Activated CD8-positive, alpha-beta T cell treated with anti-CD3 and anti-CD28 coated beads for 36 hours (primary cell): Measurements from ENCODE around the gene AMBP. TPM values are rescaled to one million over a fixed set of nuclear protein-coding genes. Genes with fewer than 3 reads are reported as not detected.

Experiments
- ATAC-seq: fragments of 200-7000 bp; cut with Tn5 transposase; one replicate; pipeline ENCODE4 v1.10.0; 2021; ENCODE audit warnings: mild to moderate bottlenecking, moderate library complexity
- CTCF ChIA-PET: fragments of 350-600 bp; sonication (Branson Sonifier 250); formaldehyde crosslinking; loops from one replicate; lab custom pipeline; 2021; ENCODE audit warnings: antibody characterized with exemption; lab: Charles Lee
- POLR2A ChIA-PET: fragments of 350-600 bp; sonication (Branson Sonifier 250); formaldehyde crosslinking; loops from one replicate; lab custom pipeline; 2021; ENCODE audit warnings: antibody characterized with exemption; lab: Charles Lee
- DNase-seq: peaks from one replicate; pipeline ENCODE4 v3.0.0-alpha.2; 2020
- H3K27ac Mint-ChIP-seq: one replicate; pipeline ENCODE4 v1.8.0; 2021; ENCODE audit warnings: mild to moderate bottlenecking, mixed read lengths
- H3K27me3 Mint-ChIP-seq: one replicate; pipeline ENCODE4 v1.8.0; 2021; ENCODE audit warnings: mixed read lengths
- H3K36me3 Mint-ChIP-seq: one replicate; pipeline ENCODE4 v1.8.0; 2021; ENCODE audit warnings: low read depth, mixed read lengths
- H3K4me1 Mint-ChIP-seq: one replicate; pipeline ENCODE4 v1.8.0; 2021; ENCODE audit warnings: low read depth, mixed read lengths
- H3K4me3 Mint-ChIP-seq: one replicate; pipeline ENCODE4 v1.8.0; 2021; ENCODE audit warnings: mild to moderate bottlenecking, moderate library complexity, mixed read lengths
- H3K9me3 Mint-ChIP-seq: one replicate; pipeline ENCODE4 v1.8.0; 2021; ENCODE audit warnings: mixed read lengths
- CTCF ChIP-seq: fragments of 200-600 bp; IDR thresholded peaks from one replicate; pipeline ENCODE4 v1.8.0; 2022; ENCODE audit warnings: antibody characterized with exemption, mild to moderate bottlenecking
- intact Hi-C: fragments of 100-400 bp; cut with micrococcal nuclease; formaldehyde crosslinking; loops from one replicate; pipeline ENCODE4 v1.10.0; 2022
- total RNA-seq, 2 experiments: library from RNA; stranded (reverse); gene quantifications; one replicate each; pipeline ENCODE4 v1.2.3, GENCODE V29; 2021

Gene AMBP
- total RNA-seq, 2 experiments from 2014 or later, result not detected

GRCh38 chr9:114037249-114037648 lies 40.9 kb downstream of the AMBP start:
- POLR2A ChIA-PET, result no interaction called here

GRCh38 chr9:114035845-114036801 lies 42.0 kb downstream of the AMBP start:
- ChIA-PET CTCF (interaction anchor here (1.2 kb wide), 1 partner anchor 73 kb away, joined by 3 read pairs; no protein-coding TSS in a partner anchor), POLR2A (no interaction called here)
- no peaks in the 10 kb centered on the region for H3K9me3 Mint-ChIP-seq
- intact Hi-C loops, result no loop called here
- H3K27ac Mint-ChIP-seq, result no peak overlapping the region
- no peak for TF ChIP-seq CTCF
- no peak overlapping the region for H3K4me3 Mint-ChIP-seq
- no peaks in the 10 kb centered on the region for H3K4me1 Mint-ChIP-seq
- no peak for ATAC-seq
- H3K36me3 Mint-ChIP-seq, result no peaks in the 10 kb centered on the region
- no peak for DNase-seq
- no peaks in the 10 kb centered on the region for H3K27me3 Mint-ChIP-seq

More at GRCh38 chr9:114037249-114037648, 40.9 kb downstream of the AMBP start:
- intact Hi-C loops, result no loop called here
- H3K9me3 Mint-ChIP-seq, result no peaks in the 10 kb centered on the region
- CTCF ChIA-PET, result no interaction called here
- no peak overlapping the region for H3K27ac Mint-ChIP-seq
- TF ChIP-seq CTCF, result no peak
- ATAC-seq, result no peak
- no peak overlapping the region for H3K4me3 Mint-ChIP-seq
- no peaks in the 10 kb centered on the region for H3K4me1 Mint-ChIP-seq
- DNase-seq, result no peak
- H3K27me3 Mint-ChIP-seq, result no peaks in the 10 kb centered on the region
- no peaks in the 10 kb centered on the region for H3K36me3 Mint-ChIP-seq

- ATAC-seq, result no peak
- no peak for TF ChIP-seq CTCF
- no peak for DNase-seq
- Mint-ChIP-seq H3K27me3 (no peaks in the 10 kb centered on the region), H3K4me1 (no peaks in the 10 kb centered on the region), H3K27ac (no peak overlapping the region), H3K4me3 (no peak overlapping the region), H3K36me3 (no peaks in the 10 kb centered on the region), H3K9me3 (no peaks in the 10 kb centered on the region)
- intact Hi-C loops, result no loop called here
- ChIA-PET CTCF (no interaction called here), POLR2A (no interaction called here)
These were observed 42.8 kb downstream of the AMBP start for GRCh38 chr9:114035221-114035844.

- POLR2A ChIA-PET, result no interaction called here
- H3K4me1 Mint-ChIP-seq, result no peaks in the 10 kb centered on the region
- no peak overlapping the region for H3K27ac Mint-ChIP-seq
- TF ChIP-seq CTCF, result no peak
- CTCF ChIA-PET, result no interaction called here
- no peaks in the 10 kb centered on the region for H3K27me3 Mint-ChIP-seq
- H3K9me3 Mint-ChIP-seq, result no peaks in the 10 kb centered on the region
- intact Hi-C loops, result no loop called here
- no peak overlapping the region for H3K4me3 Mint-ChIP-seq
- no peaks in the 10 kb centered on the region for H3K36me3 Mint-ChIP-seq
- no peak for ATAC-seq
- DNase-seq, result no peak
These were observed 43.4 kb downstream of the AMBP start for GRCh38 chr9:114034661-114035062.

- no peak overlapping the region for H3K4me3 Mint-ChIP-seq
- ChIA-PET CTCF (interaction anchor here (0.8 to 1.6 kb wide), 3 partner anchors 127 to 299 kb away, joined by 3 to 4 read pairs (median 3); no protein-coding TSS in a partner anchor), POLR2A (no interaction called here)
- H3K27me3 Mint-ChIP-seq, result no peaks in the 10 kb centered on the region
- no peak for DNase-seq
- no peak for ATAC-seq
- intact Hi-C loops, result no loop called here
- no peaks in the 10 kb centered on the region for H3K4me1 Mint-ChIP-seq
- no peaks in the 10 kb centered on the region for H3K36me3 Mint-ChIP-seq
- H3K27ac Mint-ChIP-seq, result no peak overlapping the region
- TF ChIP-seq CTCF, result no peak
- no peaks in the 10 kb centered on the region for H3K9me3 Mint-ChIP-seq
These were observed 43.9 kb downstream of the AMBP start for GRCh38 chr9:114034196-114034595.
